Posterior cingulate gyrus (tissue), 11 donors: ENCODE measurements around the gene SORCS2.
A peak's percentile ranks its signal among the peaks of the same experiment; 100 is the strongest.

ENCODE experiments used
- DNase-seq, 10 donors: peaks; one replicate each; pipeline versions ENCODE4 v3.0.0 to v3.0.0-alpha.2; 2020 to 2021; ENCODE audit warnings: mixed read lengths in 3 of 10
- intact Hi-C: fragments of 100-400 bp; cut with DNase I; formaldehyde crosslinking; loops from one replicate; pipeline ENCODE4 v1.15.1; 2023

SORCS2 gene

GRCh38 chr4:7634661-7635251, 442.4 kb downstream of the SORCS2 start:
- intact Hi-C loops: no loop called here
- DNase-seq: peak in 1 of 10 donors; percentile 81

DNA sequence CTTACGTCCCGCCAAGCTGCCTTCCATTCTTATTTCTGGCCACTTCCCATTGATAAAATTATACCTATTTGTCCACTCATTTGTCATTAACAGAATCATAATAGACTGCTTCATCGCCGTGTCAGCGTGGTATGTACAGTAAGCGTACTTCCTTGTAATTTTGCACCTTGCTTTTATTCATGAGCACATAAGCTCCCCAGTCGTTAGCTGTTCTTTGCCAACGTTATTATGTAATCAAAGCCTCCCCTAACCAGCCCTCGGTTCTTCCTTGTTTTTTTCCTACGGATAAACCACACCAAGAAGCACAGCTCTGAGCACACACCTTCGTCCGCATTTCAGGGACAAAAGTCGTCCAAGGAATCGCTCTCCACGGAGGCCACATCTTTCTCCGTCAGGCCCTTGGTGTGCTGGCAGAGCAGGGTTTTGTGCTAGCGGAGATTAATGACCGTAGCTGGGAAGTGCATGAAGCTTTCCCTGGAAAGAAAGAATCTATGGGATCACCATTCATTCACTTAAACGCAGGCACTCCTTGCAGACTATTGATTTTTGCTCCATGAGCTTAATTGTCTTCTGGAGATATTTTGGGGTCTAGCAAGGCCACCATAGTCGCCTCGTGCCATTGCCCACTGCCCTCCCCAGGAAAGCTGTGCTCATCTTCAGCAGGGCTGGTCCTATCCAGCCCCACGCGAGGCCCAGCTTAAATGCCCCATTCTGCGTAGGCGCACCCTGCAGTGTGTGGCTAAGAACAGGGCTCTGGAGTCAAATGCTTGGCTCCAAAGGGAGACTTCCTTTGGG, 443.3 kb downstream of the SORCS2 start:
- DNase-seq: peak in 1 of 10 donors; percentile 75
- intact Hi-C loops: no loop called here

DNA sequence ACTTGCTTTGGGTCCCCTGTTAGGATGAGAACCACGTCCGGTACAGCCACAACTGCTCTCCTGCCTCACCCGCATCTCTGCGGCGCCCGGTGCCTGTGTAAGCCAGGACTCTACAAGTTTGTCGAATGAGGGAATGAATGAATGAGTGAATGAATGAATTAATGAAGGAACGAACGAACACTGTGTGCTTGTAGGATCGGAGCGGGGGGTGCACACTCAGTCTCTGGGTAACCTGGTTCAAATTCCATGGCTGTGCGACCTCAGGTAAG, 443.8 kb downstream of the SORCS2 start:
- intact Hi-C loops: no loop called here

GRCh38 chr4:7637139-7637538, 444.8 kb downstream of the SORCS2 start:
- peak in 1 of 10 donors; percentile 63 for DNase-seq
- intact Hi-C loops: no loop called here

More for the DNA sequence above, 443.8 kb downstream of the SORCS2 start:
- no peak for DNase-seq

- DNase-seq: peak in 2 of 10 donors; percentile 72 to 79
- intact Hi-C loops: no loop called here
Measured at GRCh38 chr4:7637971-7638370, 445.6 kb downstream of the SORCS2 start.

- peak in 2 of 10 donors; percentile 22 to 61 for DNase-seq
- intact Hi-C loops: no loop called here
Measured at GRCh38 chr4:7638489-7638888, 446.2 kb downstream of the SORCS2 start.

DNA sequence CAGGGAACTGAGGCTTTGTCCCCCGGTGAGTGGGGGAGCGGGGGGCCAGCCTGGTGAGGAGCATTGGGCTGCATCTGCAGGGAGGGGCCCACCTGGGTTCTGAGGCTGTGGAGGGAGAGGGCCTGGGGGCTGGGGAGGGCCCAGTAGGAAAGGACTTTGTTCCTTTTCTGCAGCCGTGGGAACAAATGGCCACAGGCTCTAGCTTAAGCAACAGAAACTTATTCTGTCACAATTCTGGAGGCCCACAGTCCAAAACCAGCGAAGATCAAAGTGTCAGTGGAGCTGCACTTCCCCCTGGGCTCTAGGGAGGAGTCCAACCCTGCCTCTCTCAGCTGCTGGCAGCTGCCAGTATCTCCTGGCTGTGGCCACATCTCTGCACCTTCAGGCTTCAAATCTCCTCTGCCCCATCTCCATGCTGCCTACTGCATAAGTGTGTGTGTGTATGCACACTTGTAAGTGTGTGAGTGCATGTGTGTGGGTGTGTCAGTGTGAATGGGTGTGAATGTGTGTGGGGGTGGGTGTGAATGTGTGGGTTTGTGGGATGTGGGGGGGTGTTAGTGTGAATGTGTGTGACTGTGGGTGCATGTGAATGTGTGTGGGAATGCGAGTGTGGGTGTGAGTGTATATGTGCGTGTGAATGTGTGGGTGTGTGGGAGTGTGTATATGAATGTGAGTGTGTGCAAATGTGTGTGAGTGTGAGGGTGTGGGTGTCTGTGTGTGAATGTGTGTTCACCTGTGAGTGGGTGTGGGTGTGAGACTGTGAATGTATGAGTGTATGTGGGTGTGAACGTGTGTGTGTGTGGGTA, 446.8 kb downstream of the SORCS2 start:
- DNase-seq: peak in 2 of 10 donors; percentile 62 to 67
- intact Hi-C loops: no loop called here

DNA sequence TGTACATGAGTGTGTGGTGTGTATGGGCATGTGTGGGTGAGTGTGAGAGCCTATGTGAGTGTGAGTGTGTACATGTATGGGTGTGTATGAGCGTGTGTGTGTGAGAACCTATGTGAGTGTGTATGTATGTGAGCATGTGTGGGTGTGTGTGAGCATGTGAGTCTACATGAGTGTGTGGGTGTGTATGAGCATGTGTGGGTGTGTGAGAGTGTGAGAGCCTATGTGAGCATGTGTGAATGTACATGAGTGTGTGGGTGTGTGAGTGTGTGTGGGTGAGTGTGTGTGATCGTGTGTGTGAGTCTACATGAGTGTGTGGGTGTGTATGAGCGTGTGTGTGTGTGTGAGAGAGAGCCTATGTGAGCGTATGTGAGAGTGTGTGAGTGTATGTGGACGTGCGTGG, 447.8 kb downstream of the SORCS2 start:
- DNase-seq: no peak
- intact Hi-C loops: no loop called here

- intact Hi-C loops: no loop called here
- DNase-seq: no peak
Measured at GRCh38 chr4:7641712-7642111, 449.4 kb downstream of the SORCS2 start.

DNA sequence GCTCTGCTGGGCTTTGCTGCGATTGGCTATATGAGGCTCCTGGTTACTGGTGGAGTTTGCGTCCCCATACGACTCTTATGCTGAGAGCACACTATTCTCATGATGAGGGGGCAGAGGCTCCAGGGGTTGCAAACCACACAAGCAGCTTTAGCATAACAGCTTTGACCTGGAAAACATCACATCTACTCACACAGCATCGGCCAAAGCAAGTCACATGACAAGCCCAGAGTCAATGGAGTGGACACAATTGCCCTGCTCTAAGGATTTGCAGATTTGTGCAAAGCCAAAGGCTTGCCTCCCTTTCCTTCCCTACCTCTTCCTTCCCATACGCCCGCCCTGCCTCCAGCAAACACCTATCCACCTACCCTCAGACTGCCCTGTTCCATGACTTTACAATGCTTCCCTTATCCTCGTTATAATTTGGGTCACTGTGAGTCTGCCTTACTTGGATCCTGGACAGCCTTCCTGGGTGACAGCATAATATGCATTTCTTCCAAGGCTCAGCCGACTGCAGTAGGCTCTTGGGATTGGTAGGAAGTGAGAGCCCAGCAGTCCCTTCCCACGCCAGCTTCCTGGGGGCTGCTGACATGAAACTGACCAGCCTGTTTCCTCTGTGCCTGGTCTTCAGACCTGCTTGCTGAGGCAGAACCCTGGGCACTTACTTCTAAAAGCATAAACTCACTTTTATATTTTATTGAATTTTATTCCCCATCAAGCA, 450.6 kb downstream of the SORCS2 start:
- intact Hi-C loops: no loop called here

DNA sequence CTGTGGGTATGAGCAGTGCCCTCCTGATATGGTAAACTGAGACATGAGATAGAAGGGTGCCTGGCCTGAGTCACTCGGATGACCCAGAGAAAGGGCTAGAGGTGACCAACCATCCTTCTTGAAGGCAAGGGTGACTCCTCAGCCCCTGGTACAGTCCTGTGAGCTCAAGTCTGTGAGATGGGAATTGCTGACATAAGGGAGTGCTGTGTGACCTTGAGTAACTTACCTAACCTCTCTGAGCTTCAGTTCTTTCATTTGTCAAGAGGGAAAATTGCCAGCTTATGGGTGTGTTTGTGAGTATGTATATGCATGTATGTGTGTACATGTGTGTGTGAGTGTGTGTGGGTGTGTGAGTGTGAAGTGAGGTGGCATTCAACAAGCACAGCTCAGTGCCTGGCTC, 452.8 kb downstream of the SORCS2 start:
- no peak for DNase-seq
- intact Hi-C loops: no loop called here

More for the DNA sequence above, 450.6 kb downstream of the SORCS2 start:
- no peak for DNase-seq

DNA sequence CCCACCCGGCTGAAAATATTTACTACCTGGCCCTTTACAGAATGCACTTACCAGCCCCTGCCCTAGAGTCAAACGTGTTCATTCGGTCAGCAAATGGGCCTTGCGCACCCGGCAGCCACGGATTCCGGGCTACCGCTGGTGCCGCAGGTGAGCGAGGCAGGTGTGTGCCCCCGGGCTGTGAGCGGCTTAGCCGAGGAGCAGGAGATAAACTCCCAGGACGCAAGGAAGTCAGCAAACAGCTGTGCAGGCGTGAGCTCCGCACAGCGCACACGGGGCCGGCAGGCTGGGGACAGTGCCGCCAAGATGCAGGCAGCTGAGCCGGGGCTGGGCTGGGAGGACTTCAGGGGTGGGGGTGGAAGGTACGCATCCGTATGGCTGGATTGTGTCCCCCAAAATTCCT, 453.6 kb downstream of the SORCS2 start:
- intact Hi-C loops: no loop called here
- peak in 1 of 10 donors; percentile 79 for DNase-seq

- DNase-seq: peak in 2 of 10 donors; percentile 47 to 72
- intact Hi-C loops: no loop called here
Measured at GRCh38 chr4:7646384-7647061, 454.2 kb downstream of the SORCS2 start.

DNA sequence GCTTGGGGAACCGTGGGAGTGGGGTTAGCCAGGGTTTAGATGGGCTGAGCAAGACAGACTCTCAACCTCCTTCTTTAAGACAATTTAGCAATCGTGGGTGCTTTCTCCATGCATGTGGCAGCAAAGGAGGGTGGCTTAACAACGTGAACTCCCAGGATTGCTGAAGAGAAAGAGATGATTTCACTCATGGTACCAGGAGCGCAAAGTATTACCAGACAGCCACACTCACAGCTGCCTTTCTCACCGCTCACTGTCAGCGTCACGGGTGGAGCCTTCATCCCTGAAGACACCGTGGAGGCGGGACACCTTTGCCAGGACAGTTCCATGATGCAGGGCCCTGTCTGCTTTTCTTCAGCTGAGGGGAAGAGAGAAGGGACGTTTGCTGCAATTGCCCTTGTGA, 454.8 kb downstream of the SORCS2 start:
- peak in 2 of 10 donors; percentile 33 to 79 for DNase-seq
- intact Hi-C loops: no loop called here

- intact Hi-C loops: no loop called here
- peak in 2 of 10 donors; percentile 61 to 82 for DNase-seq
Measured at GRCh38 chr4:7647600-7648543, 455.5 kb downstream of the SORCS2 start.

DNA sequence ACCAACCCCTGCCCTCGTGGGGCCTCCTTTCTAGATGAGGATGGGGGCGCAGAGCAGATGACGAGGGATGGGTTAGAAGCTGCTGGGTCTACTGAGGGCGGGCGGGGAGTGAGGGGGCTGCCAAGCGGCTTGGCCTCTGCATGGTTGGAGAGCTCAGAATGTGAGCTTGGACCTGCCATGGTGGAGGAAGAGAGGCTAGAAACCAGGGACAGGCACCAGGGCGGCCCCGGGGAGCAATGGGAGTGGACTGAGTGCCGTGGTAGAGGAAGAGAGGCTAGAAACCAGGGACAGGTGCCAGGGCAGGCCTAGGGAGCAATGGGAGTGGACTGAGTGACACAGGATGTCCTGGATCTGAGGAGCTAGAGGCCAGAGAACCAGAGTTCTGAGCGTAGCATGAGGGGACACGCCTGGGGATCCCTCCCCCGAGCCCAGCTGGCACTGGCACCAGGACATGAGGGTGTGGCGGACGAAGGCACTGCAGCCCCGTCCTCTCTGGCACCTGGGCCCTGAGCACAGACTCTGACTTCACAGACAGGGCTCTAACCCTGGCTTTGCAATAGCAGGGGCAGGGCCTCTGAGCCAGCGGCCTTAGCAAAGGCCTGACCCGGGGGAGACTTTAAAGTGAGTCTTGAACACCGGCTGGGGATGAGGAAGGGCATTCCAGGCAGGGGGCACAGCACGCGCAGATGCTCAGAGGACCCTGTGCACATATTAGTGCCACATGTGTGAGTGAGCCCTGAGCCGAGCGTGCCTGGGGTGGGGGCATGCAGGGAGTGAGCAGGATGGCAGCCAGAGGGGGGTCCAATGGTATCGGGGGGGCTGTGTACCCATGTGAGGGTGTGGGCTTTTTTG, 456.4 kb downstream of the SORCS2 start:
- DNase-seq: peak in 2 of 10 donors; percentile 36 to 60
- intact Hi-C loops: no loop called here

- DNase-seq: peak in 2 of 10 donors; percentile 26 to 49
- intact Hi-C loops: no loop called here
Measured at GRCh38 chr4:7649411-7649740, 457.0 kb downstream of the SORCS2 start.
